GM10248 (cell line): Measurements from ENCODE around the gene AZU1.

Experiments used
- CTCF ChIA-PET: fragments of 300-600 bp; sonication (Branson Sonifier 250); formaldehyde crosslinking; extraction: SDS; loops from one replicate; lab custom pipeline; 2021; ENCODE audit warnings: antibody characterized with exemption; lab: Yijun Ruan, JAX
- POLR2A ChIA-PET: fragments of 350-650 bp; sonication (Branson Sonifier 250); formaldehyde crosslinking; extraction: SDS; loops from one replicate; lab custom pipeline; 2020; ENCODE audit warnings: antibody characterized with exemption; lab: Yijun Ruan, JAX
- DNase-seq: peaks from one replicate; pipeline ENCODE4 v3.0.0; 2012; ENCODE audit errors: extremely low spot score
- CTCF ChIP-seq: IDR thresholded peaks from 2 replicates; pipeline ENCODE4 v1.5.1; 2012; ENCODE audit warnings: mild to moderate bottlenecking, low read depth; ENCODE audit errors: extremely low read depth, missing control alignments, control extremely low read depth

The AZU1 gene

GRCh38 chr19:867855-868457 lies 40.3 kb downstream of the AZU1 start:
- ChIA-PET CTCF (no interaction called here), POLR2A (no interaction called here)
- DNase-seq = no peak
- TF ChIP-seq CTCF = no peak

- TF ChIP-seq CTCF = no peak
- DNase-seq = no peak
- ChIA-PET CTCF (interaction anchor here (1.1 kb wide), 1 partner anchor 10 kb away, joined by 4 read pairs; no protein-coding TSS in a partner anchor), POLR2A (interaction anchor here (0.5 kb wide), 1 partner anchor 47 kb away, joined by 4 read pairs; no protein-coding TSS in a partner anchor)
These were observed 41.0 kb downstream of the AZU1 start for GRCh38 chr19:868458-869244.

GRCh38 chr19:869245-870177 lies 41.9 kb downstream of the AZU1 start:
- DNase-seq = no peak

GRCh38 chr19:870314-870713 lies 42.7 kb downstream of the AZU1 start:
- ChIA-PET CTCF (no interaction called here), POLR2A (no interaction called here)
- TF ChIP-seq CTCF = no peak
- no peak for DNase-seq

More at GRCh38 chr19:869245-870177, 41.9 kb downstream of the AZU1 start:
- no peak for TF ChIP-seq CTCF
- ChIA-PET POLR2A (interaction anchor here (0.5 kb wide), 1 partner anchor 46 kb away, joined by 4 read pairs; no protein-coding TSS in a partner anchor), CTCF (interaction anchor here (1.1 kb wide), 1 partner anchor 9 kb away, joined by 4 read pairs; no protein-coding TSS in a partner anchor)

GRCh38 chr19:870963-871401 lies 43.3 kb downstream of the AZU1 start:
- no peak for TF ChIP-seq CTCF
- DNase-seq = no peak
- ChIA-PET CTCF (interaction anchor here (1.0 kb wide), 1 partner anchor 133 kb away, joined by 3 read pairs; no protein-coding TSS in a partner anchor), POLR2A (no interaction called here)
